H7 (cell line): ENCODE measurements around the gene ACTR3. TPM values are rescaled to one million over a fixed set of nuclear protein-coding genes. Genes with fewer than 3 reads are reported as not detected.
"Not testable (repeated sequence)": the region's sequence is repeated elsewhere in the genome, so short reads cannot be mapped to it uniquely, and the experiment has no call there.

Source experiments
- DNase-seq: peaks from one replicate; pipeline ENCODE4 v3.0.0; 2012
- H3K27me3 ChIP-seq: 2 replicates; pipeline ENCODE4 v1.6.0; 2011; ENCODE audit warnings: mild to moderate bottlenecking, low read length; ENCODE audit not compliant: control insufficient read depth, insufficient read depth
- H3K36me3 ChIP-seq: replicated peaks from 2 replicates; pipeline ENCODE4 v1.5.1; 2011; ENCODE audit warnings: low read length; ENCODE audit not compliant: control insufficient read depth, insufficient read depth
- H3K4me3 ChIP-seq: 2 replicates; pipeline ENCODE4 v1.5.1; 2011; ENCODE audit warnings: low read depth, mild to moderate bottlenecking, control low read depth, low read length, moderate library complexity; ENCODE audit not compliant: insufficient read depth
- total RNA-seq: library from RNA; depleted of rRNA; stranded (reverse); fragments of >200 nt; shearing (Covaris generic); gene quantifications from 2 replicates; pipeline ENCODE4 v1.2.3, GENCODE V29; 2014

ACTR3 gene
- total RNA-seq, 1 experiment from 2014 or later, result 113 TPM

DNA sequence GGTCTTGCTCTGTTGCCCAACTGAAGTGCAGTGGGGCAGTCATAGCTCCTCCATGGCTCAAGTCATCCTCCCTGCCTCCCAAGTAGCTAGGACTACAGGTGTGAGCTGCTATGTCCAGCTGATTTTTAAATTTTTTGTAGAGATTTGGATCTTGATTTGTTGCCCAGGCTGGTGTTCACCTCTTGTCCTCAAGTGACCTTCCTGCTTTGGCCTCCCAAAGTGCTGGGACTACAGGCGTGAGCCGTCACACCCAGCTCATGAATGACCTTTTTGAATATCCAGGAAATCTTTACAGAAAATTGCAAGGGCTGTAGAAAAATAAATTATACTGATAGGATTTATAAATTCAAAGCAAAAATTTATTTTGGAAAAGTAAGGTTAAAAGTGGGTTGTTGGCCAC, 17.4 kb downstream of the ACTR3 start:
- no peak for DNase-seq
- Histone ChIP-seq H3K27me3 (no peaks in the 10 kb centered on the region), H3K4me3 (no peak overlapping the region), H3K36me3 (no peaks in the 10 kb centered on the region)

DNA sequence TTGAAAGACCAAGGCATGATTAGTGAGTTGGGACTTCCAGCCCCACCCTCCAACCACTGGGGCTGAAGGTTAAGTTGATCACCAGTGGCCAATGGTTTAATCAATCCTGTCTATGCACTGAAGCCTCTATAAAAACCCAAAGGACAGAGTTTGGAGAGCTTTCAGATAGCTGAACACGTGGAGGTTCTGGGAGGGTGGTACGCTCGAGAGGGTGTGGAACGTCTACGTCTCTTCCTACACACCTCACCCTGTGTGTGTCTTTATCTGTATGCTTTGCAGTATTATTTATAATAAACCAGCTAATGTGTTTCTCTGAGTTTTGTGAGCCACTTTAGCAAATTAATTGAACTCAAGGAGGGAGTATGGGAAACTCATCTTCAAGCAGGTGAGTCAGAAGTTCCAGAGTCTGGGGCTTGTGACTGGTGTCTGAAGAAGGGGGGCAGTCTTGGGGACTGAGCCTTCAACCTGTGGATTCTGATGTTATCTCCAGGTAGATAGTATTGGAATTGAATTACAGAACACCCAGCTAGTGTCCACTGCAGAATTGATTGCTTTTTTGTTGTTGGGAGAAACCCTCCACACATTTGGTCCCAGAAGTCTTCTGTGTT, 20.3 kb downstream of the ACTR3 start:
- no peak for DNase-seq
- no peak overlapping the region for H3K4me3 ChIP-seq
- H3K27me3 ChIP-seq, result no peaks in the 10 kb centered on the region
- no peaks in the 10 kb centered on the region for H3K36me3 ChIP-seq

DNA sequence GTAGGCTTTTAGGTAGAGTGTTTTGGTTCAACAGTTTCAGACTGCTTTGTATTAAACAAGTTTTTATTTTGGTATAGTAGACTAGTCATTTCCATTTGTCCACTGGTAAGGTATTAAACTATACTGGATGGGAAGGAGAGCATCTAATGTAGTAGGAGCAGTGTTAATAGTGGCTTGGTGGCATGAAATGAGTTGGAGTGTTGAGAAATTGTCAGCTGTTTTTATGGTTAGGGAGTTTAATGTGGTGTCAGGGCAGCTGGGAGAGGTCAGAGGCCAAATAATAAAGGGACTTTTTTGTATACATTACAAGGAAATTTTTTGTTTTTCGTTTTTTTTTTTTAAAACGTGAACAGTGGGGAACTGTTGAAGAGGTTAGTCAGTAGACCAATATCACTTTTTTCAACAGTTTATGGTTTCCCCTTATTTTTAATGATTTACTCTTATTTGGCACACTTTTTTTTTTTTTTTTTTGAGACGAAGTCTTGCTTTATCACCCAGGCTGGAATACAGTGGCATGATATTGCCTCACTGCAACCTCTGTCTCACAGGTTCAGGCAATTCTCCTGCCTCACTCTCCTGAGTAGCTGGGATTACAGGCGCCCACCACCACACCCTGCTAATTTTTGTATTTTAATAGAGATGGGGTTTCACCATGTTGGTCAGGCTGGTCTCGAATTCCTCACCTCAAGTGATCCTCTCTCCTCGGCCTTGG, 21.2 kb downstream of the ACTR3 start:
- DNase-seq, result no peak
- no peaks in the 10 kb centered on the region for H3K27me3 ChIP-seq
- H3K36me3 ChIP-seq, result no peaks in the 10 kb centered on the region
- no peak overlapping the region for H3K4me3 ChIP-seq

DNA sequence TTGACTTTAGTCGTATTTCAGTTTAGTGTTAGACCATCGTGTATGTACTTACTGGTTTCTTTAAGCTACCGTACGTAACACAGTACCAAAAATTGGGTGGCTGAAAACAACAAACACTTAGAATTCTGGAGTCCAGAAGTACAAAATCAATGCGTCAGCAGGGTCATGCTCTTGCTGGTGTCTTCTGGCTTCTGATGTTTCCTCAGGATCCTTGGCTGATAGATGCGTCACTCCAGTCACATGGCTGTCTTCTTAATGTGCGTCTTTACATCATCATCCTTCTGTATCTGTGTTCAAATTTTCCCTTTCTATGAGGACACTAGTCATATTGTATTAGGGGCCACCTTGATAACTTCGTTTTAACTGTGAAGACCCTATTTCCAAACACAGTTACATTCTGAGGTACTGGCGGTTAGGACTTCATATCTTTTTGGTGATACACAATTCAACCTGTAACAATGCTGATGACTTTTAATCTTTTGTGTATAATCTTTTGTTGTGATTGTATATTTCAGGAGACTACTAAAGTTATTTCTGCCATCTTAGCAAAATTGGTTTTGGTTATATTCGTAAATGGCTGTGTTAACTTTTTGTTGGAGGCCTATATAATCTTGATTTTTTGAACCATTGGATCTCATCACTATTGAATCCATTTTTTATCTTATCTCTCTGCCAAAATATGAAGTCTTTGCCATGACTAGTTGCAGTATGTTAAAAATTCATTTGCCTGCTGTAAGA, 25.4 kb downstream of the ACTR3 start:
- Histone ChIP-seq H3K4me3 (no peak overlapping the region), H3K36me3 (peaks cover 1% of the 10 kb centered on the region; the same call in 1 of the 2 replicates), H3K27me3 (no peaks in the 10 kb centered on the region)
- DNase-seq, result no peak

DNA sequence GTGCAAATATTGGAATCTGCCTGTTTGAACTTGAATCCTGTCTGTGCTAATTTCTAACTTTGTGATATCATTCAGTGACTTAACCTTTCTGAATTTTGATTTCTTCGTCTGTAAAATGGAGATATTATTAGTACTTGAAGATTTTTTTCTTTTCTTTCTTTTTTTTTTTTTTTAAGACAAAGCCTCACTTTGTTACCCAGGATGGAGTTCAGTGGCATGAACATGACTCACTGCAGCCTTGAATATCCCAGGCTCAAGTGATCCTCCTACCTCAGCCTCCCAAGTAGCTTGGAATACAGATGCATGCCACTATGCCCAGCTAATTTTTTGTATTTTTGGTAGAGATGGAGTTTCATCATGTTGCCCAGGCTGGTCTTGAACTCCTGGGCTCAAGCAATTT, 28.3 kb downstream of the ACTR3 start:
- Histone ChIP-seq H3K27me3 (no peaks in the 10 kb centered on the region), H3K4me3 (no peak overlapping the region), H3K36me3 (peaks cover 1% of the 10 kb centered on the region; the same call in 1 of the 2 replicates)
- no peak for DNase-seq

DNA sequence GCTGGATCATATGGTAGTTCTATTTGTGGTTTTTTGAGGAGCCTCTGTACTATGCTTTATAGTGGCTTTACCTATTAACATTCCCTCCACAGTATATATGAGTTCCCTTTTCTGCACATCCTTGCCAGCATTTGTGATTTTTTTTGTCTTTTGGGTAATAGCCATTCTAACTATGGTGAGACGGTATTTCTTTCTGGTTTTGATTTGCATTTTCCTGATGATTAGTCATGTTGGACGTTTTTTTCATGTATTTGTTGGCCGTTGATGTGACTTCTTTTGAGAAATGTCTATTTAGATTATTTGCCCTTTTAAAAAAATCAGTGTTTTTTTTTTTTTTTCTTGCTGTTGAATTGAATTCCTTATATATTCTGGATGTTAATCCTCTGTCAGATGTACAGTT, 31.1 kb downstream of the ACTR3 start:
- Histone ChIP-seq H3K27me3 (no peaks in the 10 kb centered on the region), H3K36me3 (peaks cover 1% of the 10 kb centered on the region; the same call in 1 of the 2 replicates), H3K4me3 (no peak overlapping the region)
- DNase-seq, result no peak

DNA sequence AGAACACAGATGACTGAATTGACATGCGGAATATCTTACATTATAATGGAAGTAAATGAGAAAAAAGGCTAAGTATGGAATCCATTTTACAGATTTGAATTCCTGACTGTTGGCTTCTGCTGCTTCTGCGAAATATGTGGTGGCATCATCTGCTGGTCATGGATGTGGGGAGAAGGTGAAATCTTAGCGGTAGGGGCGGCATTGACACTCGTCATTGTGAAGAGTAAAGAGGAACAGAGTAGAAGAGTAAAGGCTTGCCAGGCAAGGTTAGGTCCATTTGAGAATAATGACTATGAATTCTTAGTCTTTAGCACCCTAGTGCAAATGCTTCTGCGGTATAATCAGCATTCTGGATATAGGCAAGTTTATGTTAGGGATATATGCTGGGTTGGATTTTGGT, 32.4 kb downstream of the ACTR3 start:
- no peak for DNase-seq
- peaks cover 3% of the 10 kb centered on the region; the same call in 1 of the 2 replicates for H3K36me3 ChIP-seq
- H3K27me3 ChIP-seq, result no peaks in the 10 kb centered on the region
- H3K4me3 ChIP-seq, result no peak overlapping the region

DNA sequence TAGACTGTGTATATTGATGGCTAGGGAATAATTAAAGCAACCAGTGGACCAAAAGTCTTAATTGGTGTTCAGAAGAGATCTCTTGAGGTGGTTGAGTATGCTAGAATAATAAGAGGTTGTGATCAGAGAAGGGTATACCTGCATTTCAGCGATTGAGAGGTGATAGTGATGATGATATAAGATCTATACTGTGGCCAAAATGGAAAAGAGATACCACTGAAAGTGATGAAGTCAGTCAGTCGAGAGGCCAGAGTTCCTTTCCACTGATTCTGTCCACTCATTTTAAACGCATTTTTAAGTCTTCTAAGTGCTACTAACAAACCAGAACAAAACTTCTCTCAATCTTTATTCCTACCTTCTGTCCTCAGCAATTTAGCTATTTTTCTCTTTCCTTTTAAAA, 32.9 kb downstream of the ACTR3 start:
- Histone ChIP-seq H3K36me3 (peaks cover 2% of the 10 kb centered on the region; the same call in 1 of the 2 replicates), H3K4me3 (no peak overlapping the region), H3K27me3 (no peaks in the 10 kb centered on the region)
- no peak for DNase-seq

DNA sequence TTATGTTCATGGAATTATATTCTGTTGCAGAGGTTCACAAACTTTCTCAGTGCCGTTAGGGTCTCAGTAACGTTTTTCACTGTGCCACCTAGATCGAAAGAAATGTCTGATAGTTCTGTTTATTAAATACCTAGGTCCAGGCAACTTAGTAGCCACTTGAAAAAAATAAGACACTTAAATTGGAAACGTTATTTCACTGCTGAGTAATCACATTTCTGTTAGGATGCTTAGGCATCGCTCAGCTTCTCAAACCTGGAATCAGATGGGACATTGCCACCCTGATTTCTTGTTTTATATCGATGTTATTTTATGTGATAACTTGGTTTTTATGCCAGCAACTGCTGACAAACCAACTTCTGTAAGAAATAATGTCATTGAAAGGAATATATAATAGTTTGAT, 36.0 kb downstream of the ACTR3 start:
- no peak for DNase-seq
- H3K27me3 ChIP-seq, result no peaks in the 10 kb centered on the region
- peaks cover 4% of the 10 kb centered on the region; the same call in 1 of the 2 replicates for H3K36me3 ChIP-seq
- no peak overlapping the region for H3K4me3 ChIP-seq

DNA sequence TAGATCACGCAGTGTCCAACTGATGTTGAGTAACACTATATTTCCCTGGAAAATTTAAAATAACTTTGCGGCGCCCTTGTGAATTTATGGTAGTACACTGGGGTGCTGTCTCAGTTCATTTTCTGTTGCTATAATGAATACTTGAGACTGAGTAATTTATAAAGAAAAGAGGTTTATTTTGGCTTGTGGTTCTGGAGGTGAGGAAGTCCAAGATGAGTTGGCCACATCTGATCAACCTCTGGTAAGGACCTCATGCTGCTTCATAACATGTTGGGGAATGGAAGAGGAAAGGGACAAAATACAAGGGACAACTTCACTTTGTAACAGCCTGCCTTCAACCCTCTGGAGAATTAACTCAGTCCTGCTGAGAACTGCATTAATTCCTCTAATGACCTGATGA, 36.4 kb downstream of the ACTR3 start:
- no peak overlapping the region for H3K4me3 ChIP-seq
- peaks cover 4% of the 10 kb centered on the region; the same call in 1 of the 2 replicates for H3K36me3 ChIP-seq
- no peak for DNase-seq
- H3K27me3 ChIP-seq, result no peaks in the 10 kb centered on the region

DNA sequence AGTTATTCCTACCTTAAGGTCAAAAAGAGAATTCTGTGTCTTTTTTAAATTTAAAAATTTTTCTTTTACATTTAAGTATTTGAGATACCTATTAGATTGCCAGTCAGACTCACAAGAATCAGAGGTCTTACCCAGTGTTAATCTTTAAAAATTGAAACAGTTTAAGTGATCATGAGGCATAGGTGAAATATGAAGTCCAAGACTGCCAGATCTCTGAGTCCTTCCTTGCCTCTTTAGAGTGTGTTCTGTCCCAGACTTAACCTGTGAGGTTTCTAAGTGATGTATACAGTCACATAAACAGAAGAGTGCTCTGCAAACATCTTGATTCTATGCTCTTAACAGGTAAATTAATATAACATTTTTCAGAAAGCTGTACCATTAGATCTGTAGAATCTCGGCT, 40.6 kb downstream of the ACTR3 start:
- no peak overlapping the region for H3K4me3 ChIP-seq
- peaks cover 4% of the 10 kb centered on the region; the same call in 1 of the 2 replicates for H3K36me3 ChIP-seq
- DNase-seq, result no peak
- no peaks in the 10 kb centered on the region for H3K27me3 ChIP-seq

DNA sequence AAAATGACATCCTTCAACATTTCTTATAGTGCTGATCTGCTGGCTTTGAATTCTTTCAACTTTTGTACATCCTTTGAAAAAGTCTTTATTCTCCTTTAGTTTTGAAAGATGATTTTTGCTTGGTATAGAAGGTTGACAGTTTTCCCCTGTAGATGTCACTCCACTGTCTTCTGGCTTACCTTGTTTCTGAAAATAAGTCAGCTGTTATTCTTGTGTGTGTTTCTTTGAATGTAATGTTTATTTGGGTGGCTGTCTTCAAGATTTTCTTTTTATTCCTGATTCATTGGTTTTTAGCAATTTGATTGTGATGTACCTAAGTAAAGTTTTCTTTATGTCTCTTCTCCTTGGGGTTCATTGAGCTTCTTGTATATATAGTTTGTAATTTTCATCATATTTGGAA, 47.6 kb downstream of the ACTR3 start:
- Histone ChIP-seq H3K4me3 (no peak overlapping the region), H3K36me3 (peaks cover 2% of the 10 kb centered on the region), H3K27me3 (no peaks in the 10 kb centered on the region)
- no peak for DNase-seq

DNA sequence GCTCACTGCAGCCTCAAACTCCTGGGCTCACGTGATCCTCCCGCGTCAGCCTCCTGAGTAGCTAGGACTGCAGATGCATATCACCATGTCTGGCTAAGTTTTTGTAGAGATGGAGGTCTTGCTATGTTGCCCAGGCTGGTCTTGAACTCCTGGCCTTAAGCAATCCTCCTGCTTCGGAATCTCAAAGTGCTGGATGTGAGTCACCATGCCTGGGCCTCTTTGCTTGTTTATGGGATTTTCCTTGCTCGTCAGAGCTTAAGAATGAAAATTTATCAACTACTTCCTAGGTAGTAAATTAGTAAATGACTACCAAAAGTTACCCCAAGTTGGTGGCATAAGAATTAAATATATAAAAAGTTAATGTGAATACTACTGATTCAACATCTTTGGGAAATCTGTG, 51.0 kb downstream of the ACTR3 start:
- H3K36me3 ChIP-seq, result peaks cover 2% of the 10 kb centered on the region
- DNase-seq, result no peak
- H3K4me3 ChIP-seq, result no peak overlapping the region
- no peaks in the 10 kb centered on the region for H3K27me3 ChIP-seq

DNA sequence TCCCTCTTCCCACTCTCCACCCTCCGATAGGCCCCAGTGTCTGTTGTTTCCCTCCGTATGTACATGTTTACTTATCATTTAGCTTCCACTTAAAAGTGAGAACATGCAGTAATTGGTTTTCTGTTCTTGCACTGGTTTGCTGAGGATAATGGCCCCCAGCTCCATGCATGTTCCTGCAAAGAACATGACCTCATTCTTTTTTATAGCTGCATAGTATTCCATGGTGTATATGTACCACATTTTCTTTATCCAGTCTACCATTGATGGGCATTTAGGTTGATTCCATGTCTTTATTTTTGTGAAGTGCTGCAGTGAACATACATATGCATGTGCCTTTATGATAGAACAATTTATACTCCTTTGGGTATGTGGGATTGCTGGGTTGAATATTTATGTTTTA, 55.9 kb downstream of the ACTR3 start:
- H3K27me3 ChIP-seq, DNase-seq, H3K4me3 ChIP-seq, H3K36me3 ChIP-seq: not testable (repeated sequence)

DNA sequence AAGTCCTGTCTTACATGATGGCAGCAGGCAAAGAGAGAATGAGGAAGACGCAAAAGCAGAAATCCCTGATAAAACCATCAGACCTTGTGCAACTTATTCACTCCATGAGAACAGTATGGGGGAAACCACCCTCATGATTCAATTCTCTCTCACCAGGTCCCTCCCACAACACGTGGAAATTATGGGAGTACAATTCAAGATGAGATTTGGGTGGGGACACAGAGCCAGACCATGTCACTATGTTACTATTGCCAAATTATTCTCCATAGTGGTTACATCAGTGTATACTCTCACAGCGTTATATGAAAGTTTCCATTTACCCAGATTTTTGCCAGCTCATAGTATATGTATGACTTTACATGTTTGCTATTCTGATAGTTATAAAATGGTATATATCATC, 61.0 kb downstream of the ACTR3 start:
- not testable (repeated sequence) for H3K4me3 ChIP-seq, DNase-seq, H3K27me3 ChIP-seq, H3K36me3 ChIP-seq
